GM19240 (cell line): ENCODE results near the gene TXNL4B.
"Not testable (repeated sequence)": the region's sequence is repeated elsewhere in the genome, so short reads cannot be mapped to it uniquely, and the experiment has no call there.

ENCODE experiments used
- DNase-seq: peaks from one replicate; pipeline ENCODE4 v3.0.0; 2011; ENCODE audit warnings: low spot score; ENCODE audit not compliant: insufficient read length

TXNL4B gene

DNA sequence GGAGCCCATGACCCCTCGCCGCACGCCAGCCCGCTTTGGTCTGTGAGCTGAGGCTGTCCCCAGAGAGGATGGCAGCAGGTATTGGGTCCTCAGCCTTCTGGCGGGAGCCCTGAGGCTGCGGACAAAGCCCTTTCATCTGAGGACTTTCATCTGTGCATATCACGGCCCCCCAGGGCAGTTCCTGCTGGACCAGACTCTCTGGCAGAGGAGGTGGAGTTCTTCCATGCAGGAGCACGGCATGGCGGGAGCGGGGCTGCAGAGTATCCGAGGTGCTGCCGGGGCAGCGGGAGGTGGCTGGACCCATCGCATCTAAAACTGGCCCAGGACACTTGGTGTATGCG is 19.0 kb upstream of the TXNL4B start:
- no peak for DNase-seq

DNA sequence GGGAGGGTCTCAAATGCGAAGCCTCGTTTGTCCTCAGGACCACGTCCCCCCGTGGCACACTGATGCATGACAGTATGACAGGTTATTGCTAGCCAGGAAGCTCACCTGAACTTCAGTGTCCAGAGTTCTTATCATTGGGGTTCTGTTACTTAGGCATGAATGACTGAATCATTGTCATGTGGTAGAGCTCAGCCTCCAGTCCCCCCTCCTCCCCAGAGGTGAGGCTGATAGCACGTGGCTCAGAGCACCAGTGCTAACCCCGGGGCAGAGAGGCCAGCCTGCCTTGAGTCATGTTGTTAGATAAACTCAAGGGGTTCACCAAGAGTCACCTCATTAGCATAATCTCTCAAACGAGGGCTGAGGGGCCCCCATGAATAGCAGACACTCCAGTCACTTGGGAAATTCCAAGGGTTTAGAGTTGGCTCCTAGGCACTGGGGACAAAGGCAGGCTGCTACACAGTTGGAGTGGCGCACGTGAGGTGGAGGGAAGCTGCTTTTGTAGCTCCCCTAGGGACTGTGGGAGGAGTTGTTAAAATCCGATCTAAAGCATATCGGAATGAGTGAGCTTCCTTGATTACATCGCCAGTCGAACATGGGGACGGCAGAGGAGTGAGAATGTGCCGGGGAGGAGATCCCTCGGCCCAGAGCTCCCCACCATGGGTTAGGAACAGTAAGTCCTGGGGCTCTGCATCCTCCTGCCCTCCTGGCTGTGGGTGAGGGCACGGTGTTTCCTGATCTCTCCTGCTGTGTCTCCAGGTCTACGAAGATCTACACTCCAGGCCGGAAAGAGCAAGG is 18.4 kb upstream of the TXNL4B start:
- no peak for DNase-seq

DNA sequence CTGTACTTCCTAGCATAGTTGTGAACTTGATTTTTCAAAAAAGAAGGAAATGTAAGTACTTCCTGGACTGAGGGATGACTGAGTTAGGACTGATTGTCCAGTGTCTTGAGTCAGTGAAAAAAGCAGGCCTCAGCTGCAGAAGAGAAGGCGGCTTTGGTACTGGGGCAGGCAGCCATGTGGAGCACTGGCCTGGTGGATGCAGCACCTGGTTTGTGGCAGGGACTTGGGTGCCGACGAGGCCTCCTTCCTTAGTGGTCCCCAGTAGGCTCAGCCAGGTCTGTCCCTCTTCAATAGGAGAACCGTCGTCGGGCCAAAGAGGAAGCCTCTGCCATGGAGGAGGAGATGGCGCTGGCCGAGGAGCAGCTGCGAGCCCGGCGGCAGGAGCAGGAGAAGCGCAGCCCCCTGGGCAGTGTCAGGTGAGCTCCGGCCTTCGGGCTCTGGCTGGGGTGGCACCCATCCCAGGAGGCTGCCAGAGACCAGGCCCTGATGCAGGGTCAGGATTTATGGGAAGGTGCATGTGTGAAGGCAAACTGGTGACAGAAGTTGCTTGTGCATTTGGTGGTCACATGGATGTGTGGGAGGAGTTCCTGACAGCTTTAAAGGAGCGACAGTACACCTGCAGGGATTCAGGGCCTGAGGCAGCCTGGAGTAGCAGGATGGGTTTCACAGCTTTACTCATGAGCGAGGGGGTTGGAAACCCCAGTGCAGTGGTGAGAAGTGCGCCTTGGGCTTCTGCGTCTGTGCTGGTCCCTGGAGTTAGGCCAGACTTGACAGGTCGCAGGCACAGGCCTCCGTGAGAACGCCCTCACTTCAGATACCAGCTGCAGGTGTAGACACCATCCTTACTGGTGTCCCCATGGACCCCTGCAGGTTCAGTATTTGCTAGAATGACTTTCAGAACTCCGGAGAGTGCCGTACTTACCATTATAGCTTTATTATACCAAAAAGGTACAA is 17.5 kb upstream of the TXNL4B start:
- no peak for DNase-seq

DNA sequence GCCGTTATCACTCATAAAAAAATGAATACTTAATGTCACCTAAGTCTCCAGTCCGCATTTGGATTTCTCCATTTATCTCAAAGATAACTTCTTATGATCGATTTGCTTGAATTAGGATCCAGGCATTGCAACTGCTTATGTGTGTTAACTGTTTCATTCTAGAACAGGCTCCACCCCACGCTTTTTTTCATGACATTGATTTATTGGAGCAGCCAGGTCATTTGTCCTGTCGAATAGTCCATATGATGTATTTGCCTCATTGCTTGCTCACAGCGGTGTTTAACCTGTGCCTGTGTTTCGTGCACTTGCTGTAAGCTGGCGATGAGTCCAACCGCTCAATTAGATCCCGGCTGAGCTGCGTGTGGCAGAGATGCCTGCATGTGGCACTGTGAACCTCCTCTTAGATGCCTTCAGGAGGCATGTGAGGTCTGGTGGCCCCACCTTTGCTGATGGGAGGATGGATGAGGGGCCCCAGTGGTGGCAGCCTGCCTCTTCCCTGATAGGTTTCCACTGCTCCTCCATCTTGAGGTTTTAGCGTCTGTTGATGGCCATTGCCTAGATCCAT is 16.6 kb upstream of the TXNL4B start:
- DNase-seq = no peak

DNA sequence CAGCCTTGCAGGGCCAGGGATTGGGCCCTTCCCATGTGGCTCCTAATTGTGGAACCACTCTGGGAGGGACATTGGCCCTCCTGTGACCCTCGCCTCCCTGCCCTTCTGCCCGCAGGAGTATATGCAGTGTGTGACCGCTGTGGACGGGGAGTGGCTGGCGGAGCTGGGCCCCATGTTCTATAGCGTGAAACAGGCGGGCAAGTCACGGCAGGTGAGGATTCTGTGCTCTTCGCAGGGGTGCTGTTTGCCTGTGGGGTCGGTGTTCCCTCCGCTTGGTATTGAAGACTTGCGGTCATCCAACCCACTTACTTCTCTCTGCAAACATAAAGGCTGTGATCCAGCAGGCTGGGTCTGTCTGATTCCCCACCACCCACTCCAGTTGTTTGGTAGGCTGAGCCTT is 15.9 kb upstream of the TXNL4B start:
- DNase-seq = no peak

DNA sequence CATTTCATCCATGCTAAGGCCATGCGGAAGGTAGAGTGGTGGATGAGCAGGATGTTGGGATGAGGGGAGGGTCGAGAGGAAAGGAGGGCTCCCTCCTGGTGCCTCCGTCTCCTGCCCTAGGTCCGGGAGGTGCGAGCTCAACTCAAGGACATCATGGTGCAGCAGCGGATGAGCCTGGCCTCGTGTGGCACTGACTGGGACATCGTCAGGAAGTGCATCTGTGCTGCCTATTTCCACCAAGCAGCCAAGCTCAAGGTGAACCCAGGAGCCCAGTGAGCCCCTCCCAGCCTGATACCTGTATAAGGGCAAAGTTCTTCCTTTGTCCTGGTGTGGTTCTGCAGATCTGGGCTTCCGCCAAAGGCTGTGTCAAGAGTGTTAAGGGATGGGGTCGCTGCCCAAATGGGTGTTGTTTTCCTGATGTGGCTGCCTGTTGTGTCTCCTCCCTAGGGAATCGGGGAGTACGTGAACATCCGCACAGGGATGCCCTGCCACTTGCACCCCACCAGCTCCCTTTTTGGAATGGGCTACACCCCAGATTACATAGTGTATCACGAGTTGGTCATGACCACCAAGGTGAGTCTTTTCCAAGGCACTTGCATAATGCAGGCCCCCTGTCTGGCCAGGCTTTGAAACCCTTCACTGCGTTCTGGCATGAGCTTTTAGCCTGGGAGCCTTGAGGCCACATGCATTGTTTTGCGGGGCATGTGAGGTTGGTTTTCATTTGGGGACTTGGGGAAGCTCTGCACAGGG is 15.1 kb upstream of the TXNL4B start:
- no peak for DNase-seq

DNA sequence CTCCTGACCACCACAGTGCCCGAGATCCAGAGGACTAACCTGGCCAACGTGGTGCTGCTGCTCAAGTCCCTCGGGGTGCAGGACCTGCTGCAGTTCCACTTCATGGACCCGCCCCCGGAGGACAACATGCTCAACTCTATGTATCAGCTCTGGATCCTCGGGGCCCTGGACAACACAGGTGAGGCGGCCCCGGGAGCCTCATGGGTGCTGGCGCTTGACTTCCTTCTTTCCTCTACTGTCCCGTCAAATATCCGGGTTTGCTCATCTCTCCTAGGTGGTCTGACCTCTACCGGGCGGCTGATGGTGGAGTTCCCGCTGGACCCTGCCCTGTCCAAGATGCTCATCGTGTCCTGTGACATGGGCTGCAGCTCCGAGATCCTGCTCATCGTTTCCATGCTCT is 14.0 kb upstream of the TXNL4B start:
- no peak for DNase-seq

DNA sequence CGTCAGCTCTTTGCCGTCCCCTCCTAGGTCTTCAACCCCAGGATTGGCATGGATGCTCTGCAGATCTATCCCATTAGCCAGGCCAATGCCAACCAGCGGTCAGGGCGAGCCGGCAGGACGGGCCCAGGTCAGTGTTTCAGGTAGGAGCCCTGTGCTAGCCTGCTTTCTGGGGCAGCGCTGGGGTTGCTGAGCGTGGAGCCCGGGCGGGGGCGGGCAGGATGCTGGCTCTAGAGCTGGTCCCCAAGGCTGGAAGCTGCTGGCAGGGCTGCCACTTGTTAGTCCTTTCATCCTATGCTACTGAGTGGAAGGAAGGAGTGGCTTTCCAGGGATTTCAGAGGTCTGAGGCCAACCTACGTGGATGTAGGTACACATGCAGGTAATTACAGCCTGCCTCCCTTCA is 12.6 kb upstream of the TXNL4B start:
- DNase-seq = no peak

DNA sequence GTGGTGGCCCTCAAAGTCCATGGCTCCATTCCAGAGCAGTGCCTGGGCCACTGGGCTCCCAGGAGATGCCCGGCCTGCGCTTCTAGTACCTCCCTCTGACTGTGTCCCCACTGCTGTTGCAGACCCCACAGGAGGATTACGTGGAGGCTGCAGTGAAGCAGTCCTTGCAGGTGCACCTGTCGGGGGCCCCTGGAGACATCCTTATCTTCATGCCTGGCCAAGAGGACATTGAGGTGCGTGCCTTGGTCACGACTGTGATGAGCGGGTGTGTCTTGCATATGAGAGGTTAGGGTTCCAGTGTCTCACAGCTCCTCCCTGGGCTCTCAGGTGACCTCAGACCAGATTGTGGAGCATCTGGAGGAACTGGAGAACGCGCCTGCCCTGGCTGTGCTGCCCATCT is 11.5 kb upstream of the TXNL4B start:
- DNase-seq = no peak

DNA sequence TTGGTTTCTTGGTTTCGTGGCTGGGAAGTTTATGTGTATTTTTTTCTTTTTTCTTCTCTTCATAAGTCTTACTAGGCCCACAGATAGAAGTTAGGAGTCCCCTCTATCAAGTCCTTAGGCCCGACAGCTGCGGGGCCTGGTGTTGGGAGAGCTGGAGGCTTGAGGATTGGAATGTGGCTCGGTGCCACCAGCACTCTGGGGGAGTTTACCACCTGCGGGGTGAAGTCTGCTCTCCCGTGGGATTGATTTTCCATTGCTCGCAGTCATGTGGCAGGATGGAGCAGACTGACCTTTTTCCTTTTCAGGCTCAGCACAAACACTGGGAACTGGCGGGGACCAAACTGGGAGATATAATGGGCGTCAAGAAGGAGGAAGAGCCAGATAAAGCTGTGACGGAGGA is 7.8 kb upstream of the TXNL4B start:
- no peak for DNase-seq

DNA sequence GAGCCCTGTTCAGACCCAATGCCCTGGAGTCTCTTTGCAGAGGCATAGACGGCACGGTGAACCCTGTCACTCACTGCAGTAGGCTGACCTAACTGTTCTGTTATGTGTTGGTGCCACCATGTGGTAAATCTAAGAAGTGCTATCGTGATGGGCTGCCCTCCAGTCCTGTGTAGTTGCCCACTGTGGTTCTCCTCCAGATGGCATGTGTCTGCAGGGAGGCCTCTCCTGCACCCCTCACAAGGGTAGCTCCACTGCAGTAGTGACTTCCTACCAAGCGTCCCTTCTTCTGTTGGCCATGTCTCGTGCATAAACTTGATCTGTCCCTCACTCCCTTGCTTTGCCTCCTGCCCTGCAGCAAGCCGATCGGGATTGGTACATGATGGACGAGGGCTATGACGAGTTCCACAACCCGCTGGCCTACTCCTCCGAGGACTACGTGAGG is 6.0 kb upstream of the TXNL4B start:
- peak; percentile 38 for DNase-seq

DNA sequence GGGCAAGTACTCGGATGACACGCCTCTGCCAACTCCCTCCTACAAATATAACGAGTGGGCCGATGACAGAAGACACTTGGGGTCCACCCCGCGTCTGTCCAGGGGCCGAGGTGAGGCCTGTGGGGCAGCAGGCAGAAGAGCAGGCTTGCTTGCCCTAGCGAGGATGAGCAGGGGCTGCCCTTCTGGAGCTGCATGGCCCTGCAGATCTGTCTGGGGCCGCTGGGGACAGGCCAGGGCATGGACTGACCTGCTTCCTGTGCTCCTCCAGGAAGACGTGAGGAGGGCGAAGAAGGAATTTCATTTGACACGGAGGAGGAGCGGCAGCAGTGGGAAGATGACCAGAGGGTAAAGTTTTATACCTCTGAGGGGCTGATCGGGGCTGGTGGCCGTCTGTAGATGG is 5.5 kb upstream of the TXNL4B start:
- no peak for DNase-seq

DNA sequence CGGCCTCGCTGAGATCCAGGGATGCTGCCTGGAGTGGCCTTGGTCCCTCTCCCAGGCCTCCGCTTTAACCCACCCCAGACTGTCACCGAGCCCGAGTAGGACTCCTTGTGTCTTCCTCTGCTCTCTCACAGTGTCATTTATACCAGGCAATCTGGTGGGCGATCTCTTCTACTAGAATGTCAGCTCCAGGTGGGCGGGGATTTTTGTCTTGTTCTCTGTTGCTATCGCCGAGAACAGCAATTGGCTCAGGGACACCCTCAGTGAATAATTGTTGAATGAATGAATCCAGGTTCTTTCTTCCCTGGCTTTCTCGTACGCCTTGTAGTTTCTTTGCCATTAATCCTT is 818 bp upstream of the TXNL4B start:
- DNase-seq = no peak

DNA sequence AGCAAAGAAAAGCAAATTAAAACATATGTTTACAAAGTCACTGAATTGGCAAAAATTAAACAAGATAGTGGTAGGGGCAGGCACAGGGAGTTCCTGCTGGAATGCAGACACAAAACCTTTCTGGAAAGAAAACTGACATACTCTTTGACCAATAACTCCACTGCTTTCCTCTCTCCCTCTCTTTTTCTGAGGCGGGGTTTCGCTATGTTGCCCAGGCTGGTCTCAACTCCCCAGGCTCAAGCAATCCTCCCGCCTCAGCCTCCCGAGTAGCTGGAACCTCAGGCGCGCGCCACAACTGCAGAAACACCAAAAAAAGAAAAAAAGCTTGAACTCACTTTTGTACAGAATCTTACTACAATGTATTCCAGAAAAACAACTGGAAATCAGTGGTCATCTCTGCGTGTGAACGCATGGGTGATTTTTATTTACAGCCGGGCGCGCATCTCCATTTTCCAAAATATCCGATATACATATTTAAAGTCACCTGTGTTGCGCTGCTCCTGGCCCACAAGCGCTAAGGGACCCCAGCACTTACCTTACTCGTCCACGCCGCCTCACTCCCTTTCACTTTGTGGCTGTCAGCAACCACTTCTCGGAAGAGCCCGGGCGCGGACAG is 480 bp downstream of the TXNL4B start:
- no peak for DNase-seq

DNA sequence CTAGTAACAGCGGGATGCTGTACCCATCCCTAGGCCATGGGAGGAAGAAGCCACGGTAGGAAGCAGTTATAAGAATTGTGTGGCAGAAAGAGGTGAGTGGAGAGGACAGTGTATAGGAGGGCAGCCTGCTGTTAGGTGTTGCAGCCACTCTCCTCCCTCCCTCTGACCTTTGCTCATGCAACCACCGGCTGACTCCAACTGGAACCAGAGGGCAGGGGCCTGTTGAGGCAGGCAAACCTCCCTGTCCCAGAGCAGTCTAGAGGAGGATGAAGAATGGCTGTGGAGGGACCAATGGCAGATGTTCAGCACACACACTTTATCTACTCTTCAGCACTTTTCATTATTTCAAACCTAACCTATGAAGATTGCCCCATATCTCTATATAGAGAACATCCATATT is 2.2 kb downstream of the TXNL4B start:
- DNase-seq = no peak

DNA sequence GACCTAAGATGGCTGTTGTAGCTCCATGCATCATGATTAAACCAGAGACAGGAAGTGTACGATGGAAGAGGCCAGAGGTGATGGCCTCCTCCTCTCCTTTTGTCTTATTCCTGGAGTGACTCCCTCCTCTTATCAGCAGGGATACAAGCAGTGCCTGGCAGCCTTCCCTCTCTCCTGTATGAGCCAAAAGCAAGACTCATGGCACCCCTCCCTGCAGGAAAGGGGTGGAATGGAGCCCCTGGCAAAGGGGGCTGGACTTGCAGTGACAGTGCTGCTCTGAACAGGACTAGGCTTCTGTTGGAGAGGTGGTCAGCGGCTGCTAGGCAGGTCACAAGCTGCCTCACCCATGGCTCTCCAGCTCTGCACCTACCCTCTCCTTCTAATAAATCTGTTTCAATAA is 8.4 kb downstream of the TXNL4B start:
- DNase-seq = no peak

DNA sequence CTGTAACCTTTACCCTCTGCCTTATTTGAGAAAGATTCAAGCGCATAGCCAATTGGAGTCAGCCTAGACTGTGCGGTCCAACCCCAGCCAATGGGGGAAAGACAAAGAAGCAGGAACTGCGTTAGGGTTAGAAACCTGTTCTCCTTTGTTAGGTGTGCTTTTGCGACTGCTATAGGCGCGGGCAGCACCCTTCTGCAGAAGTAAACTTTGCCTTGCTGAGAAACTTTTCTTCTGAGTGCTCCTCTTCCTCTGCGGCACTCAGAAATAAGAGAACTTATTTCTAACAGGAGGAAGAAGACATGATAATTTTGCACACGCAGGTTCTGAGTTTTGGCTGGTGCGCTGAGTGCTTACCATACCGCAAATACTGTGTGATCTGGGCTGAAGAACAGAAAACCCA is 9.0 kb downstream of the TXNL4B start:
- DNase-seq = no peak

DNA sequence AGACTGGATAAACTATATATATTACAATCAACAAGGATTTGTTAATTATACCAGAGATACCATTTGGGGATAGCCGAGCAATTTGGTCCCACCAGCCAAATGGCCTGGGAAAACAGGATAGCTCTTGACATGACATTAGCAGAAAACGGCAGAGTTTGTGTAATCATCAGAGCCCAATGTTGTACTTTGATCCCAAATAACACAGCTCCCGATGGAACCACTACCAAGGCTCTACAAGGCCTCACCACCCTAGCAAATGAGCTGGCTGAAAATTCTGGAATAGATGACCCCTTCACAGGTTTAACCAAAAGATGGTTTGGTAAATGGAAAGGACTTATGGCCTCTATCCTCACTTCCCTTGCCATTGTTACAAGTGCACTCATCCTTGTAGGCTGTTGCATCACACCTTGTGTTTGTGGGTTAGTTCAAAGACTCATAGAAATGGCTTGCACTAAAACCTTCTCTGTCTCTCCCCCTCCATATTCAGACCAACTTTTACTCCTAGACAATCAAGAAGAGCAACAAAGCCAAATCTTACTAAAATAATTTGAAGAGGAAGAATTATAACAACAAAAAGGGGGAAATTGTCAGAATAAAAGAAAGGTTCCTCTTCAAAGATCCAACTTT is 9.5 kb downstream of the TXNL4B start:
- no peak for DNase-seq

DNA sequence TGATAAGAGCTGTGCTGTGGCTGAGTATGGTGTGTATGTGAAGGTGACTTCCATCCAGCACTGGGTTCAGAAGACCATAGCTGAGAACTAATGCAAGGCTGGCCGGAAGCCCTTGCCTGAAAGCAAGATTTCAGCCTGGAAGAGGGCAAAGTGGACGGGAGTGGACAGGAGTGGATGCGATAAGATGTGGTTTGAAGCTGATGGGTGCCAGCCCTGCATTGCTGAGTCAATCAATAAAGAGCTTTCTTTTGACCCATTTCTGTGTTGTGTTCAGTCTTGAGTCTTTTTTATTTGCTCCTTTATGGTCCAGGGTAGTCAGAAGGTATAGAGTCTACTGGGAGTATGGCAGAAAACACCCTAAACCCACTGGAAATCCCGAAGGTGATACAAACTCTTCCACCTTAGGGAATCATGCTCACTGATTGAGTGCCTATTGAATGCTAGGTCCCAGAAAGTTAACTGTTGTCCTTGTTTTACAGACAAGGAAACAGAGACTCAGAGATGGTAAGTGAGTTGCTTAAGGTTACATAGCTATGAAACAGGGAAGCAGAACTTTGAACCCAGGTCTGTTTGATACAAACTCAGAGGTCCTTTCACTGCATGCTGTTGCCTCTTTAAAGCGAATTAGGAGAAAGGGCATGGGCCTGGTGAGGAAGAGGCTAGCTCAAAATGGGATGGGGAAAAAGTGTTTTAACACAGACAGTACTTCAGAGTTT is 16.3 kb downstream of the TXNL4B start:
- DNase-seq = not testable (repeated sequence)

DNA sequence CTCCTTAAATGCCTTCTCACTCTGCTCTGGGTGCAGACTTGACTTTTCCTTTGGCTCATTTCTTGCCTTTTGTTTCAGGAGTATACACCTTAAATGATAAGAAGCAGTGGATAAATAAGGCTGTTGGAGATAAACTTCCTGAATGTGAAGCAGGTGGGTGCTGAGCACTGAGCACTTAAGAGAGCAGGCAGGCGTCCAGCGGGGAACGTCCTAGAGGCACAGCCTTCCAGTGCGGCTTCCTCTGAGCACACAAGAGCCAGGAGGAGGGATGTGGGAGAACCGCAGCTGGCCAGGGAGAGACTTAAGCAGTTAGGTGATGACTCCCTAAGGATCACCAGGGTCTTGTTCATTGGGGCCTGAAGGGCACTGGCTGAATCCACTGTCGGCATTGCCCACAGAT is 18.4 kb downstream of the TXNL4B start:
- DNase-seq = not testable (repeated sequence)
